IPS DF 6.9 (cell line): ENCODE results near the gene BIRC6.
"Not testable (repeated sequence)": the region's sequence is repeated elsewhere in the genome, so short reads cannot be mapped to it uniquely, and the experiment has no call there.

Experiments used
- DNase-seq: peaks from one replicate; pipeline ENCODE4 v3.0.0-alpha.2; 2013; ENCODE audit warnings: low read depth, low spot score
- H3K27ac ChIP-seq: one replicate; pipeline ENCODE4 v1.5.1; 2013; ENCODE audit warnings: low read length, control low read depth
- H3K27me3 ChIP-seq: 2 replicates; pipeline ENCODE4 v1.6.1; 2013; ENCODE audit warnings: mild to moderate bottlenecking, low read length; ENCODE audit not compliant: control insufficient read depth, insufficient read depth
- H3K36me3 ChIP-seq: 2 replicates; pipeline ENCODE4 v1.6.1; 2013; ENCODE audit warnings: low read length; ENCODE audit not compliant: control insufficient read depth, insufficient read depth
- H3K4me1 ChIP-seq: 2 replicates; pipeline ENCODE4 v1.6.1; 2013; ENCODE audit warnings: low read length; ENCODE audit not compliant: control insufficient read depth, insufficient read depth
- H3K4me3 ChIP-seq: 2 replicates; pipeline ENCODE4 v1.5.1; 2013; ENCODE audit warnings: mild to moderate bottlenecking, low read length
- H3K9me3 ChIP-seq: 2 replicates; pipeline ENCODE4 v1.6.1; 2013; ENCODE audit warnings: low read length, inconsistent platforms; ENCODE audit not compliant: control insufficient read depth, insufficient read depth
- WGBS: extraction: QIAGEN DNeasy Blood & Tissue Kit; methylation state at CpG from one replicate; pipeline ENCODE4 v1.1.7; 2013; ENCODE audit warnings: mixed read lengths, missing lambda C conversion rate; ENCODE audit not compliant: insufficient read length, insufficient coverage; 5-methylcytosine and 5-hydroxymethylcytosine counted together

The BIRC6 gene, protein sequence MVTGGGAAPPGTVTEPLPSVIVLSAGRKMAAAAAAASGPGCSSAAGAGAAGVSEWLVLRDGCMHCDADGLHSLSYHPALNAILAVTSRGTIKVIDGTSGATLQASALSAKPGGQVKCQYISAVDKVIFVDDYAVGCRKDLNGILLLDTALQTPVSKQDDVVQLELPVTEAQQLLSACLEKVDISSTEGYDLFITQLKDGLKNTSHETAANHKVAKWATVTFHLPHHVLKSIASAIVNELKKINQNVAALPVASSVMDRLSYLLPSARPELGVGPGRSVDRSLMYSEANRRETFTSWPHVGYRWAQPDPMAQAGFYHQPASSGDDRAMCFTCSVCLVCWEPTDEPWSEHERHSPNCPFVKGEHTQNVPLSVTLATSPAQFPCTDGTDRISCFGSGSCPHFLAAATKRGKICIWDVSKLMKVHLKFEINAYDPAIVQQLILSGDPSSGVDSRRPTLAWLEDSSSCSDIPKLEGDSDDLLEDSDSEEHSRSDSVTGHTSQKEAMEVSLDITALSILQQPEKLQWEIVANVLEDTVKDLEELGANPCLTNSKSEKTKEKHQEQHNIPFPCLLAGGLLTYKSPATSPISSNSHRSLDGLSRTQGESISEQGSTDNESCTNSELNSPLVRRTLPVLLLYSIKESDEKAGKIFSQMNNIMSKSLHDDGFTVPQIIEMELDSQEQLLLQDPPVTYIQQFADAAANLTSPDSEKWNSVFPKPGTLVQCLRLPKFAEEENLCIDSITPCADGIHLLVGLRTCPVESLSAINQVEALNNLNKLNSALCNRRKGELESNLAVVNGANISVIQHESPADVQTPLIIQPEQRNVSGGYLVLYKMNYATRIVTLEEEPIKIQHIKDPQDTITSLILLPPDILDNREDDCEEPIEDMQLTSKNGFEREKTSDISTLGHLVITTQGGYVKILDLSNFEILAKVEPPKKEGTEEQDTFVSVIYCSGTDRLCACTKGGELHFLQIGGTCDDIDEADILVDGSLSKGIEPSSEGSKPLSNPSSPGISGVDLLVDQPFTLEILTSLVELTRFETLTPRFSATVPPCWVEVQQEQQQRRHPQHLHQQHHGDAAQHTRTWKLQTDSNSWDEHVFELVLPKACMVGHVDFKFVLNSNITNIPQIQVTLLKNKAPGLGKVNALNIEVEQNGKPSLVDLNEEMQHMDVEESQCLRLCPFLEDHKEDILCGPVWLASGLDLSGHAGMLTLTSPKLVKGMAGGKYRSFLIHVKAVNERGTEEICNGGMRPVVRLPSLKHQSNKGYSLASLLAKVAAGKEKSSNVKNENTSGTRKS (N-terminal part only)

DNA sequence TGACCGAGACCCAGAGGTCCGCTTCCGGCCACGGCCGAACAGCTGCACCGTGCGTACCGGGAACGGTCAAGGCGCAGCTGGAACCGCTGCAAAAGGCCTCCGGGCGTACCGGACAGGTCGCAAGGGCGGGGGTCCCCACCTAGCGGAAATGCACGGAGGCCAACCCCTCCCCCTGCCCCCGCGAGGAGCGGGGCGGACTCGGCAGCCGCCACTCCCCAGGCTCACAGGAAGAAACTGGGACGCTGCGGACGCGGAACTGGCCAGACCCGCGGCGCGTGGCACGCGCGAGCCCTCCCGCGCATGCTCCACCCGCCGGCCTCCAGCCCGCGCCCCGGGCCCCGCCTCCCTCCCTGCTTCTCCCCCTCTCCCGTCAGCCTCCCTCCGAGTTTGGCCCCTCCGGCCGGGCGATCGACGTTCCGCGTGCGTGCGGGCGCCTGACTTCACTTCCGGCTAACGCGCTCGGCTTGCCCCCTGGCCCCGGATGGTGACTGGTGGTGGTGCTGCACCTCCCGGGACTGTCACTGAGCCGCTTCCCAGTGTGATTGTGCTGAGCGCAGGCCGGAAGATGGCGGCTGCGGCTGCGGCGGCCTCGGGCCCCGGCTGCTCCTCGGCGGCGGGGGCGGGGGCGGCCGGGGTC, at the start of gene BIRC6:
BIRC6 (plus strand) TSS at position 343 of the 637 bp plus-strand sequence; CDS start at position 482, 139 bp downstream.
- Histone ChIP-seq H3K9me3 (no peaks in the 10 kb centered on the region), H3K27me3 (no peaks in the 10 kb centered on the region), H3K4me3 (peak within 1 kb of the TSS; percentile 77), H3K36me3 (peaks cover 4% of the 10 kb centered on the region; the same call in 1 of the 2 replicates), H3K27ac (no peak within 1 kb of the TSS), H3K4me1 (no peaks in the 10 kb centered on the region)
- peak; percentile 84 for DNase-seq
- no CpG with 5 or more reads among the region's 76 CpGs for WGBS

DNA sequence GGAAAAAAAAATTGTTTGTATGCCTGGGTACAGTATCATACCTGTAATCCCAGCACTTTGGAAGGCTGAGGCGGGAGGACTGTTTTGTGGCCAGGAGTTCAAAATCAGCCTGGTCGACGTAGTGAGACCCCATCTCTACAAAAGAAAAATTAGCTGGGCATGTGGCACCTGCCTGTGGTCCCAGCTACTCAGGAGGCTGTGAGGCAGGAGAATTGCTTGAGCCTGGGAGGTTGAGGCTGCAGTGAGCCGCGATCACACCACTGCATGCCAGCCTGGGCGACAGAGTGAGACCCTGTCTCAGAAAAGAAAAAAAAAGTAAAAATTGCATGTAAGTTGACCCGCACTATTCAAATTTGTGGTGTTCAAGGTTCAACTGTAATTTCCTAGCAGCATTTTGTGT, 46.2 kb upstream of the BIRC6 start:
- WGBS = no CpG with 5 or more reads among the region's 7 CpGs

DNA sequence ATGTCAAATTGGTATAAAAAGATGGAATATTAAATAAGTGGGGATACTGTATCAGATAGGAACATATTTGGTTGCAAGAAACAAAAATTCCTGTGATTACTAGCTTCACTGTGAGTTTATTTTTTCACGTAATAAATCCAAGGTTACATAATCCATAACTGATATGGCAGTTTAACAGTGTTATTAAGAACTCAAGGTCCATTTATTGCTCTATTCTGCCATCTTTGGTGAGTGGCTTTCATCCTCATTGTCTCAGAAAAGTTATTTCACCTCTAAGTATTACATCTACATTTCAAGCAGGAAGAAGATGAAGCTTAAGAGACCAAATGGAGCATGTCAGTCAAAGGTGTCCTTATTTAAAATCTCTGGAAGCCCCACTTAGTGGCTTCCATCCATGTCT, 41.9 kb upstream of the BIRC6 start:
- WGBS = no CpG with 5 or more reads among the region's 1 CpG
- Histone ChIP-seq H3K4me3 (no peak overlapping the region), H3K9me3 (no peaks in the 10 kb centered on the region), H3K27ac (no peak overlapping the region), H3K27me3 (no peaks in the 10 kb centered on the region), H3K4me1 (no peaks in the 10 kb centered on the region), H3K36me3 (no peaks in the 10 kb centered on the region)
- no peak for DNase-seq

More for the DNA sequence above, 46.2 kb upstream of the BIRC6 start:
- Histone ChIP-seq H3K27me3 (no peaks in the 10 kb centered on the region), H3K27ac (no peak overlapping the region), H3K4me1 (no peaks in the 10 kb centered on the region), H3K9me3 (no peaks in the 10 kb centered on the region), H3K36me3 (no peaks in the 10 kb centered on the region), H3K4me3 (no peak overlapping the region)
- DNase-seq = no peak

DNA sequence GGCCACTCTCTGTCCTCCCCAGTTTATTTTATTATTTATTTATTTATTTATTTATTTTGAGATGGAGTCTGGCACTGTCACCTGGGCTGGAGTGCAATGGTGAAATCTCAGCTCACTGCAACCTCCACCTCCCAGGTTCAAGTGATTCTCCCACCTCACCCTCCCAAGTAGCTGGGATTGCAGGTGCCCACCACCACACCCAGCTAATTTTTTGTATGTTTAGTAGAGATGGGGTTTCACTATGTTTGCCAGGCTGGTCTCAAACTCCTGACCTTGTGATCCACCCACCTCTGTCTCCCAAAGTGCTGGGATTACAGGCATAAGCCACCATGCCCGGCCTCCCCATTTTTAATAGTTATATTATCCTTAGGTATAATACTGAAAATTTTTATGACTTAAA, 28.1 kb upstream of the BIRC6 start:
- no CpG with 5 or more reads among the region's 1 CpG for WGBS
- not testable (repeated sequence) for H3K27ac ChIP-seq, H3K36me3 ChIP-seq

DNA sequence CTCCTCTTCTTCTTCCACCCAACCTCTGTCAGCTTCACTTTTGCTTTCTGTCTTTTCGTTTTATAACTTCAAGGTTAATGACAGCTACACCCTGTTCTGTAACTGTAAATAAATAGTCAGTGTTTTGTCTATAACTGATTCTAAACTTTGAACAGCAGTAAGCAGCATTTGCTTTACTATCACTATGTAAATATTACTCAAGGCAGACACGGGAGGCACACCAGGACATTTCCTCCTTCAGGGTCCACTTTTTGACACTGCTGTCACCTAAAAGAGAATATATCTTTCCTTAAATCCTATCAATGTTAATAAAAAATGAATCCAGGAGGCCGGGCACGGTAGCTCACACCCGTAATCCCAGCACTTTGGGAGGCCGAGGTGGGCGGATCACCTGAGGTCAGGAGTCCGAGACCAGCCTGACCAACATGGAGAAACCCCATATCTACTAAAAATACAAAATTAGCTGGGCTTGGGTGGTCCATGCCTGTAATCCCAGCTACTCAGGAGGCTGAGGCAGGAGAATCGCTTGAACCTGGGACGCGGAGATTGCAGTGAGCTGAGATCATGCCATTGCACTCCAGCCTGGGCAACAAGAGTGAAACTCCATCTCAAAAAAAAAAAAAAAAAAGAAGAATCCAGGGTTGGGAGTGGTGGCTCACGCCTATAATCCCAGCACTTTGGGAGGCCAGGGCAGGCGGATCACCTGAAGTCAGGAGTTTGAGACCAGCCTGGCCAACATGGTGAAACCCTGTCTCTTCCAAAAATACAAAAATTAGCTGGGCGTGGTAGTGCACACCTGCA, 27.4 kb upstream of the BIRC6 start:
- H3K36me3 ChIP-seq, H3K4me1 ChIP-seq, H3K27ac ChIP-seq, H3K4me3 ChIP-seq, H3K9me3 ChIP-seq, DNase-seq, H3K27me3 ChIP-seq: not testable (repeated sequence)
- 100% methylated on average over 1 of the region's 14 CpGs for WGBS

More for the DNA sequence above, 28.1 kb upstream of the BIRC6 start:
- not testable (repeated sequence) for H3K4me3 ChIP-seq, H3K4me1 ChIP-seq, H3K27me3 ChIP-seq, H3K9me3 ChIP-seq, DNase-seq

DNA sequence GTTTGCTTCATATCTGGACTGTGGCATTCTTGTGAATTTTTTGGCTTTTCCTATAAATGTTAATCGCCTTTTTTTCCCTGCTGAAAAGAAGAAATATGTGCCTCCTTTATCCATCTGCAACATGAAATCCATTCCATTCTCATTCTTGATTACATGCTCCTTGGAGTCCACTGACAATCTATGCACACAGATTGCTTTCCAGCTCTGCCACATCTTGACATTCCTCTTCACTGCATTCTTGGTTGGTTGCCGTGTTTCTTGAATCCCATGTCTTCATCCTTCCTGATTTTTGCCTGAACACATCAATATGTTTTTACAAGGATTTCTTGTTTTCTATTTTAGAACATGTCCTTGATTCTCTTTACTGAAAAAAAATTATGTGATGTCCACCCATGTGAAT, 26.7 kb upstream of the BIRC6 start:
- no peaks in the 10 kb centered on the region for H3K4me1 ChIP-seq
- H3K27ac ChIP-seq = no peak overlapping the region
- no peaks in the 10 kb centered on the region for H3K27me3 ChIP-seq
- H3K9me3 ChIP-seq = no peaks in the 10 kb centered on the region
- H3K4me3 ChIP-seq = no peak overlapping the region
- WGBS = no CpG with 5 or more reads among the region's 2 CpGs
- DNase-seq = no peak
- no peaks in the 10 kb centered on the region for H3K36me3 ChIP-seq

DNA sequence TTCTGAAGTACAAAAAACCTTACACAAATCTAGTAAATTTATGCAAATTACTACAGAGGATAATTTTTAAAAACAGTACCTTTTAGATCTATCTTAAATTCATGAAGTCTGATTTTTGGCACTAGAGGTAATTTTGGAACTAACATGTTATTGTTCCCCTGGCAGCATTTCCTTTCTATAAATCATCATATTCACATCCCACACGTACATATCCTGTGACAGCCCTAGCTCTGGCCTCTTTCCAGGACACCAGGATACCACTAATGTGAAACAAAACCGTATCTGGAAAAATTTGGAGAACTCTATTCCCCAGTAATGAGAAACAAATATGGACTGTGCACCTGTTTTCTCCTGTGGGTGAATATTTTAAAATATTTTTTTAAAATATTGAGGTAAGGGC, 14.0 kb upstream of the BIRC6 start:
- WGBS = no CpG with 5 or more reads among the region's 2 CpGs
- Histone ChIP-seq H3K4me3 (no peak overlapping the region), H3K27ac (no peak overlapping the region), H3K27me3 (no peaks in the 10 kb centered on the region), H3K36me3 (no peaks in the 10 kb centered on the region), H3K9me3 (no peaks in the 10 kb centered on the region), H3K4me1 (no peaks in the 10 kb centered on the region)
- no peak for DNase-seq

DNA sequence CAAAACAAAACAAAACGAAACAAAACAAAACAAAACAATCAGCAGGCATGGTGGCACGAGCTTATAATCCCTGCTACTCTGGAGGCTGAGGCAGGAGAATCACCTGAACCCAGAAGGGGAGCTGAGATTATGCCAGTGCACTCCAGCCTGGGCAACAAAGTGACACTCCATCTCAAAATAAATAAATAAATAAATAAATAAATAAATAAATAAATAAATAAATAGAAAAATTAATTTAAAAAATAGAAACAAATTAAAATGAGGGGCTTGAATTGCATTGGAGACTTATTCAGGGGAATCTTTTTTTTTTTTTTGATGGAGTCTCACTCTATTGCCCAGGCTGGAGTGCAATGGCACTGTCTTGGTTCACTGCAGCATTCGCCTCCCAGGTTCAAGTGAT, 6.0 kb upstream of the BIRC6 start:
- H3K9me3 ChIP-seq, H3K4me3 ChIP-seq, H3K36me3 ChIP-seq, DNase-seq, H3K27ac ChIP-seq, H3K4me1 ChIP-seq, H3K27me3 ChIP-seq: not testable (repeated sequence)
- no CpG with 5 or more reads among the region's 3 CpGs for WGBS

DNA sequence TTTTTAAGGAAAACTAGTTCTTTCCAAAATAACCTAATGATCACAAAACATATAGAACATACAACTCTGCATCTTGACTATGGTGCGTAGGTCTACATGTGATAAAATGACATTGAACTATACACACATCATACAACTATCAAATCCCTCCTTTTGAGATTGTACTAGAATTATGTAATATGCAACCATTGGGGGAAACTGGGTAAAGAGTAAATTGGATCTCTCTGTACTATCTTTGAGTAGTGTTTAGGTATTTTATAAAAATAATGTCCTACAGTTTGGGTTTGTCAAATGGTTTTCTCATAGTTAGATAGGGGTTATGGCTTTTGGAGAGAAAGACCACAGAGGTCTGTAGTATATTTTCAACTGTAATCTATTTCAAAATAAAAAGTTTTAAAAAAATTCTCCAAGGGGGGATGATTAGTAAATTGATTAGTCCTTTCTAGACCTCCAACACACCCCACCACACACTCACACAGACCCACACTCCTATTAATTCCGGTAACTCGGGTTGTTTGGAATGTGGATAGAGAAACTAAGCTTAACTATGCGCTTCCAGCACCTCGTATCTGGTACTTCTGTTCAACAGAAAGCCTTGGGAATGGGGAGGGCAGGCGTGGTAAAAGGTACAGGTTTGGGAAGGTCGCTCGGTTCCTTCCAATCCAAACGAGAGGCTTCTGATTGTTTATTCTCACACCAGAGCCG, 695 bp upstream of the BIRC6 start:
- no CpG with 5 or more reads among the region's 10 CpGs for WGBS
- no peaks in the 10 kb centered on the region for H3K4me1 ChIP-seq
- H3K27me3 ChIP-seq = no peaks in the 10 kb centered on the region
- no peaks in the 10 kb centered on the region for H3K9me3 ChIP-seq
- H3K4me3 ChIP-seq = peak overlapping the region; percentile 77; the same call in 1 of the 2 replicates
- no peak overlapping the region for H3K27ac ChIP-seq
- DNase-seq = no peak
- H3K36me3 ChIP-seq = no peaks in the 10 kb centered on the region
